Duodenal mucosa (tissue), 2 donors: ENCODE data around the gene COL27A1.

ENCODE experiments used
- H3K27ac ChIP-seq: one replicate; pipeline ENCODE4 v1.7.0; 2013; ENCODE audit warnings: low read depth, low read length
- H3K27me3 ChIP-seq, 2 donors: one replicate each; pipeline ENCODE4 v1.7.0; 2013; ENCODE audit warnings: low read length in 2 of 2, control low read depth in 1 of 2; ENCODE audit not compliant: insufficient read depth in 2 of 2, control insufficient read depth in 1 of 2
- H3K36me3 ChIP-seq, 2 donors: one replicate each; pipeline ENCODE4 v1.7.0; 2013; ENCODE audit warnings: low read length in 2 of 2, control low read depth in 1 of 2; ENCODE audit not compliant: insufficient read depth in 2 of 2, control insufficient read depth in 1 of 2
- H3K4me1 ChIP-seq, 2 donors: one replicate each; pipeline ENCODE4 v1.7.0; 2013; ENCODE audit warnings: low read length in 2 of 2, control low read depth in 1 of 2; ENCODE audit not compliant: insufficient read depth in 2 of 2, control insufficient read depth in 1 of 2
- H3K4me3 ChIP-seq, 2 donors: one replicate each; pipeline ENCODE4 v1.7.0; 2013; ENCODE audit warnings: low read length in 2 of 2, low read depth in 1 of 2
- H3K9ac ChIP-seq, 2 donors: one replicate each; pipeline ENCODE4 v1.7.0; 2013; ENCODE audit warnings: low read length in 2 of 2, low read depth in 1 of 2
- H3K9me3 ChIP-seq, 2 donors: one replicate each; pipeline ENCODE4 v1.7.0; 2013; ENCODE audit warnings: low read length in 2 of 2, control low read depth in 1 of 2; ENCODE audit not compliant: control insufficient read depth in 1 of 2

Gene COL27A1

DNA sequence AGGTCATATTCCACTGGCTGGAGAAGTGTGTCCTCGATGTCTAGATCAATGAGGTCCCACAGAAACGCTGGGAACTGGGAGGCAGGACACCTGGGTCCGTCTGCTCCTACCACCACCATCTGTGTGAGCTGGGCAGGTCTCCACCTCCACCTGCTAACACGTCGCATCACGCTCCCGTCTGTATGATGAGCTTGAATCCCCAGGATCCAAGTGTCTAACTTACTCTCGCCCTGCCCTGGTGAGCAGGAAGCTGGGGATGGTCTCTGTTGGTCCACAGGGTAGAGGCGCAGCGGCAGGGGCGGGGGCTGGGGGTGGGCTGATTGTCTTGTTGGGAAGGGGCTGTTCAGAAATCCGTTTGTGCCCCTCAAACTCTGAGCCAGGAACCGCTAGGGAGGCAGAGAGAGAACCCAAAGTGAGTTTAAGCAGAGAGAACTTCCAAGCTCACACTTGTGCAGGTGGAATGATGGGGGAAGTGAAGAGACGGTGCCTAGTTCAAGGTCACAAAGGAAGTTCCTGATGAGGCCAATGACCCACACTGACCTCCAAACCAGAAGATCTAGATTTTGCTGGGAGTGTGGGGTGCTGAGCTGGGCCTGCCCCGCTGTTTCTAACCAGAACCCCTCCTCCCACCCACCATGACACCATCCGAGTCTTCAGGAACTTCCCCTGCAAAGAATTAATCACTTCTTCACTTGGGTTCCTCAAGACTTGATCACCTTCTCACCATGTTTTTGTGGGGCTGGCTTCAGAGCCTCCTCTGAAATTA is 195.5 kb downstream of the COL27A1 start:
- Histone ChIP-seq H3K9me3 (no peaks in the 10 kb centered on the region), H3K4me3 (no peak overlapping the region), H3K27me3 (no peaks in the 10 kb centered on the region), H3K4me1 (no peaks in the 10 kb centered on the region), H3K9ac (no peak overlapping the region), H3K27ac (no peak overlapping the region), H3K36me3 (peaks cover 42 to 80% of the 10 kb centered on the region in 2 donors)

DNA sequence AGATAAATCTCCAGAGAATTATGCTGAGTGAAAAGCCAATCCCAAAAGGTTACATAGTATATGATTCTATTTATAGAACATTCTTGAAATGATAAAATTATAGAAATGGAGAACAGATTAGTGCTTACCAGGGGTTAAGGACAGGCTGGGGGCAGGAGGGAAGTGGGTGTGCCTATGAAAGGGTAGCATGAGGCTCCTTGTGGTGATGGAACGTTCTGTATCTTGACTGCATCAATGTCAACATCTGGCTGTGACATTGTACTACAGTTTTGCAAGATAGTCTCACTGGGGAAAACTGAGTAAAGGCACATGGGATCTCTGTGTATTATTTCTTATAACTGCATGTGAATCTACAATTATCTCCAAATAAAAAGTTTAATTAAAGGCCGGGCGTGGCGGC is 196.6 kb downstream of the COL27A1 start:
- H3K27ac ChIP-seq = no peak overlapping the region
- no peak overlapping the region for H3K4me3 ChIP-seq
- H3K9me3 ChIP-seq = no peaks in the 10 kb centered on the region
- no peaks in the 10 kb centered on the region for H3K27me3 ChIP-seq
- no peaks in the 10 kb centered on the region for H3K4me1 ChIP-seq
- H3K36me3 ChIP-seq = peaks cover 39 to 80% of the 10 kb centered on the region in 2 donors
- no peak overlapping the region for H3K9ac ChIP-seq

DNA sequence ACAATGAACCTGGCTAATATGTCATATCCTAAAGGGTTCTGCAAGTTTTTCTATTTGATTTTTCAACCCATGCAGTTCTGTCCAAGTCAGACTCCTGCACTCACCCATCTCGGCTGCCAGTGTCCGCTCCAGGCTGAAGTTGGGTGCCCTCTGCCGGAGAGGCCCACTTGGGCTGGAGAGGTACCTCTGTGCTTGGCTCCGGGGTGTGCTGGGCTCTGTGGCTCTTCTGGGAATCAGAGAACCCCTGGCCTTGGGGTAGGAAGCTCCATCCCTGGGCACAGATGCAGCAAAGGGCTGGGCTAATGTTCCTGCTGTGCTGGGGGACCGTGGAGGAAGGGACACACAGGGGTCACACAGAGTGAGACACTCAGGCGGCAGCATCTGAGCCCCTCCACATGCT is 200.5 kb downstream of the COL27A1 start:
- no peak overlapping the region for H3K4me3 ChIP-seq
- no peak overlapping the region for H3K9ac ChIP-seq
- no peaks in the 10 kb centered on the region for H3K9me3 ChIP-seq
- H3K27ac ChIP-seq = no peak overlapping the region
- peaks cover 45 to 80% of the 10 kb centered on the region in 2 donors for H3K36me3 ChIP-seq
- H3K4me1 ChIP-seq = no peaks in the 10 kb centered on the region
- H3K27me3 ChIP-seq = no peaks in the 10 kb centered on the region

DNA sequence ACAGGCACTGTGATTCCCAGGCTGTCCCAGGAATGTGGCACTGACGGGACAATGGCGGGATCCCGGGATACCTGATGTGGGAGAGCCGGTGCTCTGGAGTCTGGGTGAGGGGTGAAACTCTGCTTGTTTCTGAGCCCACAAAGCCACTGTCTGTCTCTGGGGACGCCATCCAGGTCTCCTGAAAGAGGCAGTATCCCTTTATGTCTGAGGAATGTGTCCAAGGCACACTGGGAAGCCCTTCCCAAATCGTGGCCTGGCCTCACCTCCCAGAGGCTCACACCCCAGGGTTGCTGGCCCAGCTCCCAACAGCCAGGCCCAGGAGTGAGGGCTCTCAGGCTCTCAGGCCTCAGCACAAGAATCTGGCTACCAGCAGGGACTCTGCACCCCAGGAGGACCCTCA is 201.5 kb downstream of the COL27A1 start:
- Histone ChIP-seq H3K4me1 (no peaks in the 10 kb centered on the region), H3K27me3 (no peaks in the 10 kb centered on the region), H3K9ac (no peak overlapping the region), H3K9me3 (no peaks in the 10 kb centered on the region), H3K27ac (no peak overlapping the region), H3K36me3 (peaks cover 52 to 81% of the 10 kb centered on the region in 2 donors), H3K4me3 (no peak overlapping the region)

DNA sequence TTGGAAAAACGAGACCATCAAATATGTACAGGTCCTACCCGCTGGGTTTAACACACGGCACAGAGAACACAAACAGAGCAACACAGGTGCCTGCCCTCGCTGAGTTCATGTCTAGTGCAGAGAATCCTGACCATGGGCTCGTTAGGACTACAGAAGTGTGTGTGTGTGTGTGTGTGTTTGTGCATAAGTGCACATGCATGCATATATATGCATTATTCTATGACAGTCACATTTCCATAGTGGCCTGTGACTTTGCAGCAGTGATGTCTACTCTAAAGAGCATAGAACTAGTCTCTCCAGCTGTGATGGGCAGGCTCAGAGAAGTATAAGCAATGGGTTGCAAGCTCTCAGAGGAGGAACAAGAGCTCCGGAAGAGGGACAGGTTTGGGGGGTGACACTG is 202.0 kb downstream of the COL27A1 start:
- H3K4me3 ChIP-seq = no peak overlapping the region
- H3K36me3 ChIP-seq = peaks cover 57 to 84% of the 10 kb centered on the region in 2 donors
- no peaks in the 10 kb centered on the region for H3K27me3 ChIP-seq
- H3K9me3 ChIP-seq = no peaks in the 10 kb centered on the region
- H3K4me1 ChIP-seq = no peaks in the 10 kb centered on the region
- no peak overlapping the region for H3K9ac ChIP-seq
- H3K27ac ChIP-seq = no peak overlapping the region

DNA sequence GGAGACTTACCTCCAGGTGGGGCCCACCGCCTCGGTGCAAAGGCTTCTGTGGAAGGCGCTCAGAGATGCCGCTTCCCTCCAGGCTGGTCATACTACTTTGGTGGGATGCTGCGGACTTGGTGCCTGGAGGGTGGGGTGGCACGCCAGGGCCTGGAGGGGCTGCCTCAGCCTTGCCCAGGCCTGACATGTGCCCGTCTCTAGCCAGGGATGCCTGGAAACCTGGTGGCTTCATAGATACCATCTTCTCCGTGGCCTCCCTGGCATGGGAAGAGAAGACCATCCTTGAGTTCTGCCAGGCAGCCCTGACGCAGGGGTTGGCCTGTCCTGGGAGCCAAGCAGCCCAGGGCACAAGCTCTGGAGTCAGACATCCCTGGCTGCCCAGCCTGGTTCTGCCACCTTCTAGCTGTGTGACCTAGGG is 202.6 kb downstream of the COL27A1 start:
- Histone ChIP-seq H3K4me3 (no peak overlapping the region), H3K9me3 (no peaks in the 10 kb centered on the region), H3K36me3 (peaks cover 62 to 84% of the 10 kb centered on the region in 2 donors), H3K4me1 (no peaks in the 10 kb centered on the region), H3K27ac (no peak overlapping the region), H3K9ac (no peak overlapping the region), H3K27me3 (no peaks in the 10 kb centered on the region)

DNA sequence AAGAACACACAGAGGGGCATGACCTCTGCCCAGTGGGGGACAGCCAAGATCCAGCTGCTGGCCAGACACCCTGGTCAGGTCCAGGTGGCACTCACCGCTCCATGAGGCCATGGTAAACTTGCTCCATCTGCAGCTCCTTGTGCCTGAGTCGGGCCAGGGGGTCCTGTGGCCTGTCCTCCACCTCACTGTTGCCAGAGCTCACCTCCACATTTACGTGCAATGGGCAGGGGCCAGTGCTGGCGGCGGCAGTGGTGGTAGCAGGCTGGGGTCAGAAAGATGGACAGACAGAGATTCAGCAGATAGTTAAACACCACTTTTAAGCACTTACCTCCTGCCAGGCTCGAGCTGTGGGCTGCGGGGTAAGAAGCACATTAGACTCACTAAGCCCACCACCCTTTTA is 204.5 kb downstream of the COL27A1 start:
- no peak overlapping the region for H3K9ac ChIP-seq
- peaks cover 0 to 8% of the 10 kb centered on the region in 2 donors for H3K4me1 ChIP-seq
- no peak overlapping the region for H3K27ac ChIP-seq
- no peaks in the 10 kb centered on the region for H3K27me3 ChIP-seq
- no peak overlapping the region for H3K4me3 ChIP-seq
- peaks cover 70 to 91% of the 10 kb centered on the region in 2 donors for H3K36me3 ChIP-seq
- H3K9me3 ChIP-seq = no peaks in the 10 kb centered on the region

DNA sequence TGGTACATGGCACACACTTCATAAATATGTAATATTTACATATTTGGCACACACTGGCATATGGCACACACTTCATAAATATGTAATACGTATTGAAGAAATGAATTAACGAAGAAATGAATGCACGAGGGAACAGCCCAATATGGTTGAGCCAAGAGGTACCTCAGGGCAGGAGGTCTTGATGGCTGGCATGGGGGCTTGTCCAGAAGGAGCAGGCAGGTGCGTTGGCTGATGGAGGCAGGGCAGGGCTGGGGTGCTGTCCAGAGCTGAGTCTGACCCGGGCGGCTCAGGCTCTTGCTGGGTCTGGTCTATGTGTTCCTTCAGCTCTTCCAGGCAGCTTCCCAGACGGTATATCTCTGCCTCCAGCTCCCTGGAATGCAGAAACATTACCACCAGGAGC is 206.2 kb downstream of the COL27A1 start:
- H3K9me3 ChIP-seq = no peaks in the 10 kb centered on the region
- H3K36me3 ChIP-seq = peaks cover 59 to 82% of the 10 kb centered on the region in 2 donors
- H3K27me3 ChIP-seq = no peaks in the 10 kb centered on the region
- no peak overlapping the region for H3K27ac ChIP-seq
- H3K4me1 ChIP-seq = peaks cover 4 to 12% of the 10 kb centered on the region in 2 donors
- no peak overlapping the region for H3K4me3 ChIP-seq
- H3K9ac ChIP-seq = no peak overlapping the region
